HepG2 (cell line): Measurements from ENCODE around the gene ACOXL. TPM values are rescaled to one million over a fixed set of nuclear protein-coding genes. Genes with fewer than 3 reads are reported as not detected.

Experiments
- ATAC-seq: fragments of 200-7000 bp; cut with Tn5 transposase; 3 replicates; pipeline ENCODE4 v1.9.1; 2020; ENCODE audit warnings: mild to moderate bottlenecking, moderate library complexity
- BruUV-seq: library from RNA; stranded (reverse); fragments of 400-500 nt; replicated peaks from 2 replicates; lab custom pipeline; 2021; lab: Mats Ljungman, UMichigan
- CTCF ChIA-PET: fragments of 300-600 bp; formaldehyde crosslinking; extraction: SDS; loops from one replicate; lab custom pipeline; 2021; ENCODE audit warnings: low total read pairs, inconsistent platforms, low intra/inter-chr PET ratio; lab: Yijun Ruan, JAX
- POLR2A ChIA-PET: fragments of 350-600 bp; sonication (Branson Sonifier 250); formaldehyde crosslinking; loops from one replicate; lab custom pipeline; 2020; ENCODE audit warnings: antibody characterized with exemption, inconsistent platforms; lab: Yijun Ruan, JAX
- DNase-seq: peaks from one replicate; pipeline ENCODE4 v3.0.0-alpha.2; 2015; ENCODE audit warnings: low spot score
- FAIRE-seq: peaks from 3 replicates; lab custom pipeline; 2011; peaks lifted over from hg19 to GRCh38; lab: Jason Lieb, UNC
- H2AFZ ChIP-seq: one replicate; pipeline ENCODE4 v1.6.1; 2011; ENCODE audit warnings: low read length, inconsistent platforms
- H3K27ac ChIP-seq: fragments of 300-600 bp; 3 replicates; pipeline ENCODE4 v1.8.0; 2011; ENCODE audit warnings: mixed run types, mild to moderate bottlenecking, mixed read lengths, low read length, inconsistent platforms; ENCODE audit not compliant: insufficient read depth; ENCODE audit errors: extremely low read length
- H3K27me3 ChIP-seq, 2 experiments: fragments of 200-600 bp in 1 of 2; 2 replicates in 1 of 2; 3 replicates in 1 of 2; pipeline versions ENCODE4 v1.6.0 to v1.8.0; 2011; ENCODE audit warnings: low read length in 2 of 2, mild to moderate bottlenecking in 2 of 2, moderate library complexity in 2 of 2, inconsistent platforms in 1 of 2; ENCODE audit not compliant: insufficient read depth in 2 of 2, control insufficient read depth in 1 of 2
- H3K36me3 ChIP-seq, 2 experiments: fragments of 200-600 bp in 1 of 2; replicated peaks in 1 of 2; 2 replicates in 1 of 2; 3 replicates in 1 of 2; pipeline versions ENCODE4 v1.5.1 to v1.8.0; 2011; ENCODE audit warnings: low read length in 2 of 2, inconsistent platforms in 1 of 2; ENCODE audit not compliant: insufficient read depth in 2 of 2, control insufficient read depth in 1 of 2
- H3K4me1 ChIP-seq: 2 replicates; pipeline ENCODE4 v1.5.1; 2012; ENCODE audit warnings: low read length, inconsistent platforms; ENCODE audit not compliant: insufficient read depth
- H3K4me2 ChIP-seq: 2 replicates; pipeline ENCODE4 v1.6.0; 2011; ENCODE audit warnings: low read depth, low read length, inconsistent platforms
- H3K4me3 ChIP-seq, 3 experiments: fragments of 200-600 bp in 1 of 3; sonication (generic), shearing (Covaris generic) in 1 of 3; replicated peaks in 1 of 3; 2 replicates each; pipeline ENCODE4 v1.5.1; 2011 to 2016; ENCODE audit warnings: low read length in 3 of 3, inconsistent platforms in 2 of 3, low read depth in 2 of 3, mild to moderate bottlenecking in 2 of 3, control low read depth in 1 of 3, mixed read lengths in 1 of 3; ENCODE audit not compliant: insufficient read depth in 1 of 3
- H3K79me2 ChIP-seq: one replicate; pipeline ENCODE4 v1.6.1; 2011; ENCODE audit warnings: low read length, inconsistent platforms; ENCODE audit not compliant: insufficient read depth
- H3K9ac ChIP-seq: 2 replicates; pipeline ENCODE4 v1.6.0; 2011; ENCODE audit warnings: mild to moderate bottlenecking, low read depth, low read length, inconsistent platforms; ENCODE audit not compliant: insufficient read depth
- H3K9me3 ChIP-seq: 2 replicates; pipeline ENCODE4 v1.5.1; 2012; ENCODE audit warnings: mild to moderate bottlenecking, low read length
- H4K20me1 ChIP-seq: 2 replicates; pipeline ENCODE4 v1.6.0; 2011; ENCODE audit warnings: inconsistent platforms, mild to moderate bottlenecking, low read length, moderate library complexity; ENCODE audit not compliant: insufficient read depth
- ARNT2 ChIP-seq: sonication (generic); formaldehyde crosslinking; IDR thresholded peaks from 2 replicates; pipeline ENCODE4 v1.8.0; 2022; ENCODE audit warnings: mild to moderate bottlenecking, low read depth, missing genetic modification reagents, moderate library complexity
- FOXJ3 ChIP-seq: sonication (generic); formaldehyde crosslinking; IDR thresholded peaks from 2 replicates; pipeline ENCODE4 v1.4.0; 2020; ENCODE audit warnings: missing genetic modification reagents, mild to moderate bottlenecking, borderline replicate concordance
- SOX13 ChIP-seq, 3 experiments: fragments of 450-650 bp in 1 of 3; sonication (generic) in 1 of 3; formaldehyde crosslinking in 1 of 3; IDR thresholded peaks in 2 of 3; conservative IDR thresholded peaks in 1 of 3; 2 replicates each; pipeline versions ENCODE4 v1.5.0 to v1.6.1; 2016 to 2020; ENCODE audit warnings: antibody characterized with exemption in 1 of 3, mild to moderate bottlenecking in 1 of 3, missing compliant biosample characterization in 1 of 3, missing genetic modification reagents in 1 of 3, moderate library complexity in 1 of 3
- SPEN ChIP-seq: sonication (generic); formaldehyde crosslinking; IDR thresholded peaks from 2 replicates; pipeline ENCODE4 v1.5.1; 2020; ENCODE audit warnings: low read depth, mild to moderate bottlenecking, missing genetic modification reagents
- TAF15 ChIP-seq: fragments of 200-400 bp; formaldehyde crosslinking; IDR thresholded peaks from one replicate; pipeline ENCODE4 v1.6.1; 2018; ENCODE audit warnings: mild to moderate bottlenecking, low read depth, low read length; ENCODE audit not compliant: poor library complexity, severe bottlenecking
- TCF7 ChIP-seq: sonication (generic); IDR thresholded peaks from 2 replicates; pipeline ENCODE4 v1.6.1; 2016; ENCODE audit warnings: antibody characterized with exemption, low read depth
- THAP9 ChIP-seq: sonication (generic); formaldehyde crosslinking; IDR thresholded peaks from 2 replicates; pipeline ENCODE4; 2020; ENCODE audit warnings: missing genetic modification reagents, mild to moderate bottlenecking, borderline replicate concordance
- ZC3H13 ChIP-seq: sonication (generic); formaldehyde crosslinking; IDR thresholded peaks from 2 replicates; pipeline ENCODE4 v1.8.1; 2023; ENCODE audit warnings: mild to moderate bottlenecking, missing genetic modification reagents, moderate library complexity
- ZNF121 ChIP-seq: sonication (generic); formaldehyde crosslinking; IDR thresholded peaks from 2 replicates; pipeline ENCODE4 v1.5.0; 2020; ENCODE audit warnings: mild to moderate bottlenecking, missing genetic modification reagents
- ZNF354B ChIP-seq: sonication (generic); formaldehyde crosslinking; IDR thresholded peaks from 2 replicates; pipeline ENCODE4 v1.8.0; 2022; ENCODE audit warnings: mild to moderate bottlenecking, missing genetic modification reagents
- ZNF589 ChIP-seq: sonication (generic); formaldehyde crosslinking; conservative IDR thresholded peaks from 2 replicates; pipeline ENCODE4 v1.8.0; 2022; ENCODE audit warnings: mild to moderate bottlenecking, moderate library complexity, missing genetic modification reagents
- ZNF883 ChIP-seq: sonication (generic); formaldehyde crosslinking; IDR thresholded peaks from 2 replicates; pipeline ENCODE4 v1.5.1; 2020; ENCODE audit warnings: mild to moderate bottlenecking, missing genetic modification reagents; ENCODE audit errors: not compliant biosample characterization
- WGBS: methylation state at CpG from one replicate; pipeline ENCODE4 v1.1.6; 2017; ENCODE audit warnings: low lambda C conversion rate; 5-methylcytosine and 5-hydroxymethylcytosine counted together
- in situ Hi-C: cut with HindIII; loops from 2 replicates; pipeline ENCODE4 v1.10.0; 2017; ENCODE audit warnings: low pct_unique_long_range_greater_than_20kb; ENCODE audit not compliant: extremely low pct_ligation_motif_present
- intact Hi-C: fragments of 100-400 bp; cut with micrococcal nuclease; formaldehyde crosslinking; loops from one replicate; pipeline ENCODE4 v1.10.0; 2022; ENCODE audit not compliant: unreplicated experiment
- polyA plus RNA-seq, 8 experiments: library from polyadenylated mRNA; depleted of rRNA in 3 of 8; stranded (reverse) in 7 of 8; unstranded in 1 of 8; fragments of >200 nt; fragmentation: Illumina TruSeq in 4 of 8; extraction: Trizol in 4 of 8; gene quantifications; 2 replicates each; pipeline versions ENCODE4 v1.2.1 to v1.2.3, GENCODE V29; 2011 to 2016; ENCODE audit warnings: low read depth in 4 of 8, missing spikeins in 1 of 8, mixed read lengths in 1 of 8; ENCODE audit not compliant: insufficient read depth in 1 of 8
- total RNA-seq, 5 experiments: library from RNA; depleted of rRNA; stranded (reverse); fragments of >200 nt; fragmentation: Illumina TruSeq; extraction: Trizol; gene quantifications; 2 replicates each; pipeline ENCODE4 v1.2.3, GENCODE V29; 2016; ENCODE audit warnings: low read depth in 1 of 5

ACOXL gene
- total and polyA plus RNA-seq, 2 of the 13 experiments (the other 11 are each of a cell fraction or from before 2014, with no cell fraction given), result not detected

- FAIRE-seq, result no peak
- Histone ChIP-seq H3K27ac (no peak overlapping the region), H3K4me2 (no peak overlapping the region), H3K4me3 (no peak overlapping the region), H3K79me2 (peaks cover 69% of the 10 kb centered on the region), H3K36me3 (peaks cover 14 to 64% of the 10 kb centered on the region in 2 experiments), H4K20me1 (0 out of 2 replicates have a peak, but pooled peaks cover 4% of the 10 kb centered on the region), H3K27me3 (no peaks in the 10 kb centered on the region; a peak in 1 of 5 replicates), H3K9ac (no peak overlapping the region), H3K4me1 (peaks cover 36% of the 10 kb centered on the region), H3K9me3 (no peaks in the 10 kb centered on the region), H2AFZ (no peak overlapping the region)
- intact Hi-C loops (loop anchor here (10.0 kb wide), 1 partner anchor 448 kb away; no protein-coding TSS in a partner anchor), in situ Hi-C loops (no loop called here)
- ChIA-PET POLR2A (no interaction called here), CTCF (no interaction called here)
- no TSS peak for BruUV-seq
- 90% methylated on average over 1 of the region's 1 CpG for WGBS
- no peak for DNase-seq
- TF ChIP-seq ZNF121, result no peak
- TF ChIP-seq ZNF354B (CRISPR knock-in tag), result no peak
- no peak for TF ChIP-seq FOXJ3 (CRISPR knock-in tag)
- no peak for TF ChIP-seq THAP9 (CRISPR knock-in tag)
- no peak for TF ChIP-seq SOX13 (IDR thresholded peaks at IDR 0.05)
- TF ChIP-seq SOX13 (CRISPR knock-in tag; conservative IDR thresholded peaks at IDR 0.05 in 1 of 2, IDR thresholded peaks at IDR 0.05 in 1 of 2), result no peak
- TF ChIP-seq ARNT2 (CRISPR knock-in tag), result no peak
- no peak for TF ChIP-seq TAF15
- no peak for TF ChIP-seq ZC3H13 (CRISPR knock-in tag)
- no peak for TF ChIP-seq ZNF589 (CRISPR knock-in tag)
- TF ChIP-seq SPEN, result no peak
- no peak for TF ChIP-seq TCF7
- no peak for TF ChIP-seq ZNF883 (CRISPR knock-in tag)
- no peak for ATAC-seq
Measured at GRCh38 chr2:111126581-111126980, 394.2 kb downstream of the ACOXL start.
